Right lung (tissue), 5 donors: ENCODE results near the gene COG4. TPM values are rescaled to one million over a fixed set of nuclear protein-coding genes. Genes with fewer than 3 reads are reported as not detected.
A peak's percentile ranks its signal among the peaks of the same experiment; 100 is the strongest.
"Not testable (repeated sequence)": the region's sequence is repeated elsewhere in the genome, so short reads cannot be mapped to it uniquely, and the experiment has no call there.

Experiments used
- DNase-seq, 2 donors: peaks; one replicate each; pipeline ENCODE4 v3.0.0-alpha.2; 2013
- polyA plus RNA-seq, 5 donors: library from polyadenylated mRNA; unstranded; fragments of 120-200 nt; gene quantifications; one replicate each; pipeline versions ENCODE4 v1.2.1 to v1.2.3, GENCODE V29; 2013; ENCODE audit warnings: inconsistent platforms in 1 of 5, low replicate concordance in 1 of 5; ENCODE audit not compliant: insufficient read length in 5 of 5, insufficient read depth in 1 of 5

COG4 gene
- polyA plus RNA-seq, 5 donors = 52.4 to 64.5 (median 58.5) TPM

DNA sequence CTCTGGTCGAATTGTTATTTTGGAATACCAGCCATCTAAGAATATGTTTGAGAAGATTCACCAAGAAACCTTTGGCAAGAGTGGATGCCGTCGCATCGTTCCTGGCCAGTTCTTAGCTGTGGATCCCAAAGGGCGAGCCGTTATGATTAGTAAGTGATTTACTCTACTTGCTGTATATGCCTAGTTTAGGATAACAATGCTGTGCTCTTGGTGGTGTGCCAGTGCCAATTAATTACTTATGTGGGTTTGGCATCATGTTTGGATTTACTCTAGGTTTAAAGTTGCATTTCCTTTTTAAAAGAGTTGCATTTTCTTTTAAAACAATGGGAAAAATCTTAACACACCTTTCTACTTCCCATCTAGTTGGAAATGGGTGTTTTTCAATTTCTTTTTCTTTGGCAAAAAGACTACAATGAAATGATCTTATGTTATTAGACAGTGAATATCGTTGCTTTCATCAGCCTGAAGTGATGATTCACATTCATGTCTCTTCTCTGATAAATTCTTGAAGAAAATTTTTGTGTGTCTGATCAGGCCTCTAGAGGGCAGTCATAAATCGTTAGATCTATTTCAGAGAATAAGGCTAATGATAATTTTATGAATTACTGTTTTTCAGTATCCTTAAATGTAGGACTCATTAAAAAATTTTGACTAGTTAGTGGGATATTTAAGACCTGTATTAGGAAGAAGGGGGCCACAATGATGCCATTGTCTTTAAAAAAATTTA lies 5.9 kb upstream of the COG4 start:
- no peak for DNase-seq

DNA sequence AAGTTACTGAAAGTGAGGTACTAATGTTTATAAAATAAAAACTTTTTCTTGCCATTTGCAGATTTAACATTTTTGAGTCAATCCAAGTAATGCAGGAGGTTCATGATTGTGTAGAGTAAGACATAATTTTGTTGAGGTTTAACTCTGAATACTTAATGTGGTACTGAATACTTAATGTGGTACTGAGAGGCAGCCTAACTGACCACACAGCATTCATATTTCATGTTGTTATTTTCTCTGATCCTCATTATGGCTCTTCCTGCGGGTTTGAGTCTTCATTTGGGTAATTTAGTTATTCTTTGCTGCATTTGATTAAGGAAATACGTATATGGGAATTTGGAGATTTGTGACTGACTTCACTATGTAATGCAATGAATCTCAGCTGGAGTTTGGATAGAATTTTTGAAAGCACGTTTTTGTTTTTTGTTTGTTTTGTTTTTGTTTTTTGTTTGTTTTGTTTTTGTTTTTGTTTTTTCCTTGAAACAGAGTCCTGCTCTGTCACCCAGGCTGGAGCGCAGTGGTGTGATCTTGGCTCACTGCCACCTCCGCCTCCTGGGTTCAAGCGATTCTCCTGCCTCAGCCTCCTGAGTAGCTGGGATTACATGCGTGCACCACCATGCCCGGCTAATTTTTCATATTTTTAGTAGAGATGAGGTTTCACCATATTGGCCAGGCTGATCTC lies 4.1 kb upstream of the COG4 start:
- DNase-seq = no peak

DNA sequence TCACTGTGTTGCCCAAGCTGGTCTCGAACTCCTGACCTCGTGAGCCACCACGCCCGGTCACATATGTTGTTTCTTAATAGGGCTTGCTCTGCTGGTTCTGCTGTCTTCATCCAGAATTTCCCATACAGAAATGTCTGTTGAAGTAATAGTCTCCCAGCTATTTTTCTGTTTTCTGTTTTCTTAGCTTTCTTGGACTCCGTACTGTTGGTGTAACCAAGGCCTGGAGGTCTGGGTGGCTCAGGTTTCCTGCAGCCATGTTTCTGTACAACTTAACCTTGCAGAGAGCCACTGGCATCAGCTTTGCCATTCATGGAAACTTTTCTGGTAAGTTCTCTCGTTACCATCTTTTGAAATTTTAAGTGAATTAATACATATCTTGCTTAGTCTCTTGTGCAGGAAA lies 3.0 kb upstream of the COG4 start:
- DNase-seq = no peak

GRCh38 chr16:70524399-70524825 lies 1.1 kb upstream of the COG4 start:
- not testable (repeated sequence) for DNase-seq

DNA sequence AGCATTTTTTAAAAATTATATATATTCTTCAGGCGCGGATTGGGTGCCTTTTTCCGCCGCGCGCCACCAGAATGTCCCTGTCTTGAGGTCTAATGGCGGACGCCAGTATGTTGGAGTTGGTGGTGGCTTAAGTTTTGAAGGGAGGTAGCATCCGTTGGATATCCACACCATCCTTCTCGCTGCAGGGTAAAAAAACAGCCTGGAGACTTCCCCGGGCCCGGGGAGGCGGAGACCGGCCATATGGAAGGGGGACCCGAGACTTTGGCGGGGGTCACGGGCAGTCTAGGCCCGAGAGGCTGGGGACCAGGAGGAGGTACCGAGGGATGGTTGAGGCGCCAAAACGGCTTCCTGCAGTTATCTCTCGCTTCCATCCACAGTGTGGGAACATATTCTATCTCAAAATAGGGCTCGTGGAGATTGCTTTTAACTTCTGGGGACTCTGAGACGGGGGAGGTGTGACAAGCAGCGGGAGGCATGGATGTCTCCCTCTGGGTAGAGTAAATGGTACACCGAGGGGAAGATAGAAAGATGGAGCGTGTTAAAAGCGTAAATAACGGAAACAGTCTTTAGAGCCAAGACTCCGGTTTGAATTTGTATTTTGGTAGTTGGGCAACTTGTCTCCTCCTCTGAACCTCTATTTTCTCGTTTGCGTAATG lies 517 bp upstream of the COG4 start, which contains the start of gene SF3B3:
Gene SF3B3 (plus strand): TSS at position 74 of the 656 bp plus-strand sequence. CDS start 2,841 bp downstream, outside the sequence.
- peak in 1 of 2 donors; percentile 87 for DNase-seq

- DNase-seq = no peak
Observed at GRCh38 chr16:70522216-70523075, 908 bp downstream of the COG4 start.

DNA sequence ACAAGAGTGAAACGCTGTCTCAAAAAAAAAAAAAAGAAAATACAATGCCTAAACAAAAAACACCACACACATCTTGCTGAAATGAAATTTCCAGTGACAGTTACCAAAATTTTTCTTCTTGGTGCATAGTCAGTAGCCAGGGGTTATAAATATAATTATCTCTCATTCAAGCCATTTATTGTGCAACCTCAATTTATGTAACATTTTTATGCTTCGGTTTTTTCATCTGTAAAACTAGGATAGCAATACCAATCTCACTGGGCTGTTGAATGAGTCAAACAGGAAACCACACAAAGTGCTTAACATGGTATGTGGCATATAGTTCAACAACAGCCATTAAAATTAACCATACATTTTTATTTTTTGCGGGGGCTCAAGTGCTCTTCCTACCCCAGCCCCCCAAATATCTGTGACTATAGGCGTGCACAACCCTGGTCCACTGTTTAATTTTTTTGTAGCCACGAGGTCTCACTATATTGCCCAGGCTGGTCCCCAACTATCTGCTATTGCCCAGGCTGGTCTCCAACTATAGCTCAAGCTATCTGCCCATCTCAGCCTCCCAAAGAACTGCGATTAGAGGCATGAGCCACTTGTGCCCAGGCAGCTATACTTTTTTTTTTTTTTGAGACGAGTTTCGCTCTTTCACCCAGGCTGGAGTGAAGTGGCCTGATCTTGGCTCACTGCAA lies 2.6 kb downstream of the COG4 start:
- DNase-seq = no peak

DNA sequence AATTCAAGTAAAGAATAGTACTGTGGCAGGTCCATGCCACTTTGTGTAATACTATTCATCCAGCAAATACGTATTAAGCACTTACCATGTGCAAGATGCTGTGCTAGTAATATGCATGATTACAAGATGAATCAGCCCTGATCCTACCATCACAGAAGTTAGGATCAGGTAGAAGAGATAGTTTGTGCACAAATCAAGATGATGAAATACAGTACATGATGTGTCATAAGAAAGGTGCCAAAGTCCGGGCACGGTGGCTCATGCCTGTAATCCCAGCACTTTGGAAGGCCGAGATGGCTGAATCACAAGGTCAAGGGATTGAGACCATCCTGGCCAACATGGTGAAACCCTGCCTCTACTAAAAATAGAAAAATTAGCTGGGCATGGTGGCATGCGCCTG lies 10.9 kb downstream of the COG4 start:
- DNase-seq = no peak

DNA sequence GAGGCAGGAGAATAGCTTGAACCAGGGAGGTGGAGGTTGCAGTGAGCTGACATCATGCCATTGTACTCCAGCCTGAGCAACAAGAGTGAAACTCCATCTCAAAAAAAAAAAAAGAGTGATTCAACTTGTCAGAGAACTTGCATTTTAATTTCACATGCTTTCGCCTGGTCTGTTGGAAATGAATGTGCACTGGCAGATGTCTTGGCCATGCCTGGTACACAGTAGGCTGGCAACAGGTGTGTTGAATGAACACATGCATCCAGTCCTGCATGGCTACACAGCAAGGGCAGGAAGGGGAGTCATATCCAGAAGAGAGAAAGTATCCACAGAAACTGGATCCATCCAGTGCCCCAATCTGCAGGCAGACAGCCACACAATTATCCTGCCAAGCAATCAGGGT lies 11.5 kb downstream of the COG4 start:
- no peak for DNase-seq

DNA sequence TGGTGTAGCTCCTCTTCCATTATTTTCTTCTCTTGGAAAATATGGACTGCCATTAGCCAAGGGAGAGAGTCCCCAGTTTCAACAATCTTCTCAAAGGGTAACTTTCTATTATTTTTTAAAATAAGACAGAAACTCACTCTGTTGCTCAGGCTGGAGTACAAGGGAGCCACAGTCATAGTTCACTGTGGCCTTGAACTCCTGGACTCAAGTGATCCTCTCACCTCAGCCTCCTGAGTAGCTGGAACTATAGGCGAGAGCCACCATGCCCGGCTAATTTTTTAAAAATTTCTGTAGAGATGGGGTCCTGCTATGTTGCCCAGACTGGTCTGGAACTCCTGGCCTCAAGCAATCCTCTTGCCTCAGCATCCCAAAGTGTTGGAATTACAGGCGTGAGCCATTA lies 13.1 kb downstream of the COG4 start:
- no peak for DNase-seq

DNA sequence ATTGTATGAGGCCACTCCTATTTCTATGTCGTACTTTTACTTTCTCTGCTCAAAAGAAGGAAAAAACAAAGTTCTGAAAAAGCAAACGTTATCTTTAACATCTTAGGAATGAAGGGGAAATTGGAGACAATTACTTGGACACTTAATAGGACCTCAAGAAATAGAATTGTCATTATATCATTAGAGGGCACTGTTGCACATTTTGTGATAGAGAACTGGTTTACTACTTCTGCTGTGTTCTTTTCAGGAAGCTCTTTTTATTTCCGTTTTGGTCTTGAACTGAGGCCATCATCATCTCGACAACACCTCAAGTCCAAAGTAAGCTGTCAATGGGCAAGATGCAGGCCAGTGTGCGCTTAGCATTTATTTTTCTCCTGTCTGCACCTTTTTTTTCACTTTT lies 14.6 kb downstream of the COG4 start:
- no peak for DNase-seq

DNA sequence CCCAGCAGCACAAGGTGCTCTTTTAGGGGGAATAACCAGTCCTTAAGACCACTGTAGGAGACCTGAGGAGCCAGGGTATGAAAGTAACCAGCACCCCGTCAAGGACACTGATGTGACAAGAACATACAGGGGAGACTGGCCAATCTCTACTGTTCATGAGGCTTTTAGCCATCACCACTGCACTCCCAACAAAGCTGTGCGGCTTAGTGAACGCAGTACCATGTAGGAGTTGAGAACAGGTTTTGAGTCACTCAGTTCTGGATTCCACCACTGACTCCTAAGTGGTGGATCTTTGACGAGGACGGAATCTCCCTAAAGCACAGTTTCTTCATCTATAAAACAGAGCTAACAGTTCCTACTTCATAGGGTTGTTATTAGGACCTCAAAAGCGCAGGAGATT lies 26.8 kb downstream of the COG4 start:
- DNase-seq = no peak

DNA sequence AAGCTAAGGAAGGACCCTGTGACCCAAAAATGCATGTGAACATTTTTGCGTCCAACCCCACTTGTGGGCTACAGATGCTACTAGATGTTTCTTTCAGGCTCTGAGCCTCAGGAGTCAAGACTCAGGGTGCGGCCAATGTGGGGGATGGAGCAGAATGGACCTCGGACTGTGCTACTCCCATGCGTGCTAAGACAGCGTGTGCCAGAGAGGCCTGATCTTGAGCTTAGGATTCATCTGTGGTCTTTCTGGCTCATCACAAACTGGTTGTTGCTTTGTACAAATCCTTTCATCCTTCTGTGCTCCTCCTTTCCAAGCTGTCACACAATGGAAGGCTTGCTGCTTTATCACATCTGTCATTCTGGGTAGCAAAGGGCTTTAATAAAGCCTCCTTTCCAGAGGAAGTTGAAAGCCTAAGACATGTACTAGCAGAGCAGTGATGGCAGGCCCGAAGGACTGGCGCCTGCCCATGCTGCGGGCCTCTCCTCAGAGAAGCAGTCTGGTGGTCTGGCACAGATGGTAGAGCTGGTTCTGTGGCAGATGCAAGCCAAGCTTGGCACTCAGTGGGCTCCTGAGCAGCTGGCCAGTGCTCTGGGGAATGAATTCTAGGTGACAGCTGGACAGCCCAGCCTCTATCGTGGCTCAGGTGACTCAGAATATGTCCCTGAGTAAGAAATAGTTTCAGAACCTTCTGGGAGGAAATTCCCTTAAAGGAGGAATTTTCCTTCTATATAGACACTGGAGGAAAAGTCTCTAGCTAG lies 27.8 kb downstream of the COG4 start:
- DNase-seq = no peak

- no peak for DNase-seq
Observed at GRCh38 chr16:70494777-70495176, 28.6 kb downstream of the COG4 start.

- DNase-seq = no peak
Observed at GRCh38 chr16:70494202-70494770, 29.1 kb downstream of the COG4 start.

GRCh38 chr16:70493802-70494201 lies 29.6 kb downstream of the COG4 start:
- no peak for DNase-seq

DNA sequence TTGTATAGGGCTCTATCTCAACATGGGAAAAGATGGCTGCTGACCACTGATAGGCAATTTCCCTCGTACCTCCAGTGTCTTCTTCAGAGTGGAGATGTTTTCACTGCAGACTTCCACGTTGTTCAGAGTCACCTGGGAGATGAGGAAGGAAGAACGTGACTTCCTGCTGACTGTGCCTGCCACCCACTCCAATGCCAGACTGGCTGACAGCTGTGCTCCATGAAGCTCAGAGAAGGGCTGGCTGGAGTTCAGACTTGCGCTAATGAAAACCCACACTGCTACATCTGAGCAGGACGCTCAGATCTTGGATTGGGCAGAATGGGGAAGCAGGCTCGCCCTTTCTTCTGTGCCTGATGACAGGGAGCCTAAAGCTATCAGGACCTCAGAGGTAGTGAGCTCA lies 33.1 kb downstream of the COG4 start:
- no peak for DNase-seq

- no peak for DNase-seq
Observed at GRCh38 chr16:70484867-70485266, 38.5 kb downstream of the COG4 start.

DNA sequence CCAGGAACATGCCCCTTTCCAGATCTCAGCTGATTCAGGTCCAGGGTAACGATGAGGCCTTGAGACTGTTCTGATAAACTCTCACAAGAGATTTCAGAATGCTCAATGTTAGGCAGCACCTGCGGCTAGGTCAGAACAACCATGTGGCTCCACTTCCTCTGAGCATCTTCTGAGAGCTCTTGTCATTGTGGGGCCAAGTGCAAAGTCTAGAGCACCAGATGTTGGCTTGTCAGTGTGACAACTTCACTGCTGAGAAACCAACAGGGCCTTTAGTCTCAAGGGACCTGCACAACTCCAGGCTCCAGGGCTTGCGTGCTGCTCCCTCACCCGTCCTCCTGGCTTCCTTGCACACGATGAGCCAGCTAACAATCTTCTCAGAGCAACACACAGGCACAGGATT lies 39.9 kb downstream of the COG4 start:
- no peak for DNase-seq

DNA sequence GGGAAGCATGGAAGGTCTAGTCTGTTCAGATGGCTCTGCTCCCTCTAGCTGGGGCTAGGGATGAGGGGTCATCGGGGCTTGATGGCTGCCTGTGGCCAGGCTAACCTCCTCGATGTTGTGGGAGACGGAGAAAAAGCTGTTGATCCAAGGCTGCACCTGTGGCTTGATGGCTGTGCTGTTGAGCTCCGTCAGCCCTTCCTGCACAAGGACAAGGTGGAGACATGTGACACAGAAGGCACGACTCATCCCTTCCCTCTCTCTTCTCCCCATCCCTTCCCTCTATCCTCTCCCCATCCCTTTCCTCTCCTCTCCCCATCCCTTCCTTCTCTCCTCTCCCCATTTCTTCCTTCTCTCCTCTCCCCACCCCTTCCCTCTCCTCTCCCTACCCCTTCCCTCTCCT lies 40.7 kb downstream of the COG4 start:
- DNase-seq = no peak
